ENCODE measurements around the gene BRD4. TPM values are rescaled to one million over a fixed set of nuclear protein-coding genes. Genes with fewer than 3 reads are reported as not detected.

The BRD4 gene
- total RNA-seq, 4 donors from 2014 or later, result 27.6 to 46.5 (median 35.3) TPM

- TF ChIP-seq CTCF (IDR thresholded peaks at IDR 0.05; ENCODE audit: low read depth), result no peak
Observed at GRCh38 chr19:15374796-15375440, 42.6 kb upstream of the BRD4 start.

GRCh38 chr19:15374105-15374651 is 41.8 kb upstream of the BRD4 start:
- TF ChIP-seq CTCF (IDR thresholded peaks at IDR 0.05; ENCODE audit: low read depth), result no peak

GRCh38 chr19:15373644-15374043 is 41.3 kb upstream of the BRD4 start:
- TF ChIP-seq CTCF (IDR thresholded peaks at IDR 0.05; ENCODE audit: low read depth), result no peak

GRCh38 chr19:15372891-15373301 is 40.6 kb upstream of the BRD4 start:
- no peak for TF ChIP-seq CTCF (IDR thresholded peaks at IDR 0.05; ENCODE audit: low read depth)

GRCh38 chr19:15372470-15372869 is 40.1 kb upstream of the BRD4 start:
- TF ChIP-seq CTCF (IDR thresholded peaks at IDR 0.05; ENCODE audit: low read depth), result no peak

- TF ChIP-seq CTCF (IDR thresholded peaks at IDR 0.05; ENCODE audit: low read depth), result no peak
Observed at GRCh38 chr19:15371786-15372380, 39.5 kb upstream of the BRD4 start.

- TF ChIP-seq CTCF (IDR thresholded peaks at IDR 0.05; ENCODE audit: low read depth), result no peak
Observed at GRCh38 chr19:15371119-15371518, 38.8 kb upstream of the BRD4 start.
